Keratinocyte (primary cell): ENCODE data around the gene PDE1A.

Source experiments
- EZH2 ChIP-seq: IDR thresholded peaks from one replicate; pipeline ENCODE4 v1.6.1; 2012; ENCODE audit warnings: inconsistent platforms, mild to moderate bottlenecking, low read length, moderate library complexity
- TF ChIP-seq, protein P1 (sequence below), 3 experiments: IDR thresholded peaks in 1 of 3; conservative IDR thresholded peaks in 1 of 3; optimal IDR thresholded peaks in 1 of 3; 2 replicates in 2 of 3; 3 replicates in 1 of 3; pipeline versions ENCODE3 to v1.5.1; 2011; ENCODE audit warnings: low read length in 3 of 3, mild to moderate bottlenecking in 3 of 3, moderate library complexity in 2 of 3, control low read depth in 1 of 3, inconsistent platforms in 1 of 3; ENCODE audit not compliant: insufficient read depth in 2 of 3; ENCODE audit errors: extremely low read depth in 1 of 3

DNA sequence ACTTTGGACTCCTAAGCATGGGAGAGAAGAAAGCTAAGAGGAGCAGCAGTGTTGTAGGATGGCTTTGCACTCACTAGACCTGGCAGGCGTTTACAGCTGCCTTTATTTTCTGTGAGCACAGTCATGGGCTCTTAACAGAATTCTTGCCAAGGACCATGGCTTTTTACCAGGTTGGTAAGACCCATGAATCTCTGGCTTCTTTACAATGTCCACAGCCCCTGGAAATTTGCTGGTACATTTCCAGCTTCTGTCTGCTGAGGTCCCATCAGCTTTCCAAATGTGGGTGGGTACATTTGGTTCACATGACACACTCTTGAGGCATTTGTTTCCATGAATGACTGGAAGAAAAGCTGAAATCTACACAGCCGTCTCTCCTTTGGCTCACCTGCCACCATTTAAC lies 278.5 kb downstream of the PDE1A start:
- no peak for TF ChIP-seq EZH2
- TF ChIP-seq, protein P1, sequence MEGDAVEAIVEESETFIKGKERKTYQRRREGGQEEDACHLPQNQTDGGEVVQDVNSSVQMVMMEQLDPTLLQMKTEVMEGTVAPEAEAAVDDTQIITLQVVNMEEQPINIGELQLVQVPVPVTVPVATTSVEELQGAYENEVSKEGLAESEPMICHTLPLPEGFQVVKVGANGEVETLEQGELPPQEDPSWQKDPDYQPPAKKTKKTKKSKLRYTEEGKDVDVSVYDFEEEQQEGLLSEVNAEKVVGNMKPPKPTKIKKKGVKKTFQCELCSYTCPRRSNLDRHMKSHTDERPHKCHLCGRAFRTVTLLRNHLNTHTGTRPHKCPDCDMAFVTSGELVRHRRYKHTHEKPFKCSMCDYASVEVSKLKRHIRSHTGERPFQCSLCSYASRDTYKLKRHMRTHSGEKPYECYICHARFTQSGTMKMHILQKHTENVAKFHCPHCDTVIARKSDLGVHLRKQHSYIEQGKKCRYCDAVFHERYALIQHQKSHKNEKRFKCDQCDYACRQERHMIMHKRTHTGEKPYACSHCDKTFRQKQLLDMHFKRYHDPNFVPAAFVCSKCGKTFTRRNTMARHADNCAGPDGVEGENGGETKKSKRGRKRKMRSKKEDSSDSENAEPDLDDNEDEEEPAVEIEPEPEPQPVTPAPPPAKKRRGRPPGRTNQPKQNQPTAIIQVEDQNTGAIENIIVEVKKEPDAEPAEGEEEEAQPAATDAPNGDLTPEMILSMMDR (optimal IDR thresholded peaks at IDR 0.05 in 1 of 3, IDR thresholded peaks at IDR 0.05 in 1 of 3, conservative IDR thresholded peaks at IDR 0.05 in 1 of 3; ENCODE audit: extremely low read depth in 1 of 3, insufficient read depth in 2 of 3, low read length in 3 of 3): no peak
